ENCODE measurements around the gene NXF1. TPM values are rescaled to one million over a fixed set of nuclear protein-coding genes. Genes with fewer than 3 reads are reported as not detected.

The NXF1 gene
- total and polyA plus RNA-seq, 2 of the 13 experiments (the other 11 are each of a cell fraction or from before 2014, with no cell fraction given): 30.4 to 30.9 TPM

- TF ChIP-seq GLMP (CRISPR knock-in tag; IDR thresholded peaks at IDR 0.05; ENCODE audit: borderline replicate concordance) (no peak), NFKB2 (CRISPR knock-in tag; IDR thresholded peaks at IDR 0.05; ENCODE audit: borderline replicate concordance) (peak; percentile 53; the same call in 1 of the 2 replicates), POLR2A (IDR thresholded peaks at IDR 0.05; ENCODE audit: insufficient read depth in 1 of 2, low read depth in 2 of 2, low read length in 2 of 2) (peak; percentile 83 to 88), ZMYM2 (CRISPR knock-in tag; IDR thresholded peaks at IDR 0.05) (peak; percentile 81; the same call in 1 of the 2 replicates), ELF1 (CRISPR knock-in tag; IDR thresholded peaks at IDR 0.05) (peak; percentile 80), PITX1 (CRISPR knock-in tag; IDR thresholded peaks at IDR 0.05) (peak; percentile 54; the same call in 1 of the 2 replicates), HNF1B (CRISPR knock-in tag; IDR thresholded peaks at IDR 0.05) (peak; percentile 49), IKZF5 (CRISPR knock-in tag; IDR thresholded peaks at IDR 0.05) (peak; percentile 40; the same call in 1 of the 2 replicates), SALL1 (CRISPR knock-in tag; IDR thresholded peaks at IDR 0.05) (peak; percentile 78), RBM39 (IDR thresholded peaks at IDR 0.05; ENCODE audit: low read depth, low read length, poor library complexity, severe bottlenecking) (peak; percentile 40), MAFF (IDR thresholded peaks at IDR 0.05; ENCODE audit: low read depth, low read length) (no peak), SIN3B (IDR thresholded peaks at IDR 0.05; ENCODE audit: low read length) (peak; percentile 70), ZSCAN25 (CRISPR knock-in tag; IDR thresholded peaks at IDR 0.05) (peak; percentile 31; the same call in 1 of the 2 replicates), ZNF710 (CRISPR knock-in tag; IDR thresholded peaks at IDR 0.05; ENCODE audit: borderline replicate concordance) (no peak), HBP1 (CRISPR knock-in tag; IDR thresholded peaks at IDR 0.05; ENCODE audit: low read depth) (no peak), PAXIP1 (CRISPR knock-in tag; conservative IDR thresholded peaks at IDR 0.05) (peak; percentile 40; the same call in 1 of the 2 replicates), YY1 (IDR thresholded peaks at IDR 0.05; ENCODE audit: insufficient read depth, insufficient replicate concordance, low read depth, low read length) (peak; percentile 47)
Measured at GRCh38 chr11:62753736-62754603, 51.3 kb downstream of the NXF1 start, which contains the start of gene ZBTB3 (continued).
